Activated CD8-positive, alpha-beta memory T cell treated with anti-CD3 and anti-CD28 coated beads, Interleukin-2, amount 10 ng/mL, durations not matched to agents 7 days and 5 days (primary cell): ENCODE measurements around the gene PLPP1. TPM values are rescaled to one million over a fixed set of nuclear protein-coding genes. Genes with fewer than 3 reads are reported as not detected.

Experiments
- ATAC-seq: fragments of 150-1000 bp; cut with Tn5 transposase; one replicate; pipeline ENCODE4 v1.10.0; 2021; ENCODE audit warnings: moderate library complexity
- CTCF ChIA-PET: fragments of 350-600 bp; sonication (Branson Sonifier 250); formaldehyde crosslinking; loops from one replicate; lab custom pipeline; 2021; ENCODE audit warnings: antibody characterized with exemption; lab: Charles Lee
- DNase-seq: peaks from one replicate; pipeline ENCODE4 v3.0.0-alpha.2; 2020
- H3K27ac Mint-ChIP-seq: one replicate; pipeline ENCODE4 v1.8.0; 2021; ENCODE audit warnings: mild to moderate bottlenecking, mixed read lengths
- H3K27me3 Mint-ChIP-seq: one replicate; pipeline ENCODE4 v1.8.0; 2021; ENCODE audit warnings: mixed read lengths
- H3K36me3 Mint-ChIP-seq: one replicate; pipeline ENCODE4 v1.8.0; 2021; ENCODE audit warnings: mild to moderate bottlenecking, mixed read lengths
- H3K4me1 Mint-ChIP-seq: one replicate; pipeline ENCODE4 v1.8.0; 2021; ENCODE audit warnings: mixed read lengths
- H3K4me3 Mint-ChIP-seq: one replicate; pipeline ENCODE4 v1.8.0; 2021; ENCODE audit warnings: mild to moderate bottlenecking, moderate library complexity, mixed read lengths
- H3K9me3 Mint-ChIP-seq: one replicate; pipeline ENCODE4 v1.8.0; 2022; ENCODE audit warnings: low read depth, mixed read lengths
- total RNA-seq, 2 experiments: library from RNA; stranded (reverse); gene quantifications; one replicate each; pipeline ENCODE4 v1.2.3, GENCODE V29; 2021

Gene PLPP1
- total RNA-seq, 2 experiments from 2014 or later: 7.1 to 31.2 TPM

- Mint-ChIP-seq H3K27ac (no peak overlapping the region), H3K4me1 (no peaks in the 10 kb centered on the region), H3K27me3 (no peaks in the 10 kb centered on the region), H3K9me3 (no peaks in the 10 kb centered on the region), H3K4me3 (no peak overlapping the region), H3K36me3 (no peaks in the 10 kb centered on the region)
- CTCF ChIA-PET: no interaction called here
- no peak for ATAC-seq
- DNase-seq: no peak
Measured at GRCh38 chr5:55450050-55450765, 84.6 kb downstream of the PLPP1 start.

- H3K36me3 Mint-ChIP-seq: no peaks in the 10 kb centered on the region
- H3K27me3 Mint-ChIP-seq: no peaks in the 10 kb centered on the region
- DNase-seq: no peak
- CTCF ChIA-PET: no interaction called here
- no peaks in the 10 kb centered on the region for H3K4me1 Mint-ChIP-seq
- no peaks in the 10 kb centered on the region for H3K9me3 Mint-ChIP-seq
- no peak overlapping the region for H3K4me3 Mint-ChIP-seq
- ATAC-seq: no peak
- H3K27ac Mint-ChIP-seq: no peak overlapping the region
Measured at GRCh38 chr5:55446640-55447351, 88.0 kb downstream of the PLPP1 start.

- H3K9me3 Mint-ChIP-seq: no peaks in the 10 kb centered on the region
- ATAC-seq: no peak
- no peak for DNase-seq
- no peaks in the 10 kb centered on the region for H3K36me3 Mint-ChIP-seq
- no peaks in the 10 kb centered on the region for H3K27me3 Mint-ChIP-seq
- H3K4me3 Mint-ChIP-seq: no peak overlapping the region
- H3K4me1 Mint-ChIP-seq: no peaks in the 10 kb centered on the region
- H3K27ac Mint-ChIP-seq: no peak overlapping the region
- CTCF ChIA-PET: no interaction called here
Measured at GRCh38 chr5:55445791-55446190, 89.0 kb downstream of the PLPP1 start.

GRCh38 chr5:55441954-55442353 is 92.8 kb downstream of the PLPP1 start:
- CTCF ChIA-PET: no interaction called here
- Mint-ChIP-seq H3K36me3 (peaks cover 3% of the 10 kb centered on the region), H3K4me3 (no peak overlapping the region), H3K27me3 (no peaks in the 10 kb centered on the region), H3K9me3 (no peaks in the 10 kb centered on the region), H3K4me1 (peaks cover 3% of the 10 kb centered on the region), H3K27ac (no peak overlapping the region)
- ATAC-seq: no peak
- no peak for DNase-seq

DNA sequence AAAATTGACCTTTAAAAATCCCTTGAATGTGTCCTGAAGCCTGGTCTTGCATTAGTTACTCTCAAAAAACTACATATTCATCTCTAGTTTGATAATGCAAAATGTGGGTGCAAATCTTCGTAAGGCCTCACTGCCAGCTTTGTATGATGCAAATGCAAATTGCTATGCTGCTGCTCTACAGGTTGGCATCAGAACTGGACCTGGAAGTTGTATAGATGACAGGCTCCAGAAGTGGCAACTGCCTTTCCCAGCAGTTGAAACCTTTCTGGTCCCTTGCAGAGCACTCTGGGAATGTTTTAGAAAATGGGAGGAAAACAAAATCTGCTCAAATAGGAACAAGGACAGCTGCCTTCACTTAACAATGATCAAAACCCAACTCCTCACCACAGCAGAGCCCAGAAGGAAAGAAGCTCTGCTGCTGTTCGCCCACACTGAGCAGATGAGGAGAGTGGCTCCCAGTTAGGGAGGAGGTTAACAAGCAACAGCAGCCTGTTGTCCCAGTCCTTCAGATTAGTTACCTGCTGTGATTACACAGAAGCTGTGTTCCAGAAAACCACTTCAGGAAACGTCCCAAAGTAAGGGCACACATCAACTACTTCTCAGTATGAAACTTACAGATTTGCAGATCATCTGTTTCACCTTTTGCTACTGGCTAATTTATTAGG is 93.5 kb downstream of the PLPP1 start:
- DNase-seq (no peak), ATAC-seq (no peak)
- H3K4me1 Mint-ChIP-seq: peaks cover 3% of the 10 kb centered on the region
- H3K27ac Mint-ChIP-seq: no peak overlapping the region
- no peaks in the 10 kb centered on the region for H3K27me3 Mint-ChIP-seq
- no peaks in the 10 kb centered on the region for H3K9me3 Mint-ChIP-seq
- H3K36me3 Mint-ChIP-seq: peaks cover 6% of the 10 kb centered on the region
- CTCF ChIA-PET: interaction anchor here (0.9 kb wide), 1 partner anchor 73 kb away, joined by 3 read pairs; no protein-coding TSS in a partner anchor
- H3K4me3 Mint-ChIP-seq: no peak overlapping the region

GRCh38 chr5:55440188-55440646 is 94.5 kb downstream of the PLPP1 start:
- CTCF ChIA-PET: interaction anchor here (0.9 to 1.2 kb wide), 2 partner anchors 72 to 120 kb away, joined by 3 read pairs; no protein-coding TSS in a partner anchor
- DNase-seq: no peak
- Mint-ChIP-seq H3K4me3 (no peak overlapping the region), H3K36me3 (peaks cover 9% of the 10 kb centered on the region), H3K27ac (no peak overlapping the region), H3K9me3 (peaks cover 3% of the 10 kb centered on the region), H3K4me1 (peaks cover 3% of the 10 kb centered on the region), H3K27me3 (no peaks in the 10 kb centered on the region)
- ATAC-seq: no peak

GRCh38 chr5:55438998-55439397 is 95.8 kb downstream of the PLPP1 start:
- no peak for DNase-seq
- Mint-ChIP-seq H3K36me3 (peaks cover 10% of the 10 kb centered on the region), H3K27me3 (no peaks in the 10 kb centered on the region), H3K4me3 (no peak overlapping the region), H3K4me1 (peaks cover 3% of the 10 kb centered on the region), H3K27ac (no peak overlapping the region), H3K9me3 (peaks cover 9% of the 10 kb centered on the region)
- ATAC-seq: no peak
- CTCF ChIA-PET: interaction anchor here (1.2 kb wide), 1 partner anchor 121 kb away, joined by 3 read pairs; no protein-coding TSS in a partner anchor

GRCh38 chr5:55437859-55438206 is 96.9 kb downstream of the PLPP1 start:
- CTCF ChIA-PET: no interaction called here
- H3K4me1 Mint-ChIP-seq: peaks cover 3% of the 10 kb centered on the region
- H3K9me3 Mint-ChIP-seq: peaks cover 9% of the 10 kb centered on the region
- H3K4me3 Mint-ChIP-seq: no peak overlapping the region
- ATAC-seq (no peak), DNase-seq (no peak)
- H3K27ac Mint-ChIP-seq: no peak overlapping the region
- H3K27me3 Mint-ChIP-seq: no peaks in the 10 kb centered on the region
- peaks cover 11% of the 10 kb centered on the region for H3K36me3 Mint-ChIP-seq

- ATAC-seq (no peak), DNase-seq (no peak)
- Mint-ChIP-seq H3K27me3 (no peaks in the 10 kb centered on the region), H3K9me3 (peaks cover 10% of the 10 kb centered on the region), H3K36me3 (peaks cover 15% of the 10 kb centered on the region), H3K27ac (no peak overlapping the region), H3K4me3 (no peak overlapping the region), H3K4me1 (peaks cover 3% of the 10 kb centered on the region)
- CTCF ChIA-PET: no interaction called here
Measured at GRCh38 chr5:55437452-55437851, 97.3 kb downstream of the PLPP1 start.

GRCh38 chr5:55432549-55432948 is 102.2 kb downstream of the PLPP1 start:
- no peak for ATAC-seq
- no peaks in the 10 kb centered on the region for H3K4me1 Mint-ChIP-seq
- CTCF ChIA-PET: no interaction called here
- no peaks in the 10 kb centered on the region for H3K27me3 Mint-ChIP-seq
- H3K4me3 Mint-ChIP-seq: no peak overlapping the region
- H3K27ac Mint-ChIP-seq: no peak overlapping the region
- peaks cover 53% of the 10 kb centered on the region for H3K36me3 Mint-ChIP-seq
- no peak for DNase-seq
- peaks cover 20% of the 10 kb centered on the region for H3K9me3 Mint-ChIP-seq

DNA sequence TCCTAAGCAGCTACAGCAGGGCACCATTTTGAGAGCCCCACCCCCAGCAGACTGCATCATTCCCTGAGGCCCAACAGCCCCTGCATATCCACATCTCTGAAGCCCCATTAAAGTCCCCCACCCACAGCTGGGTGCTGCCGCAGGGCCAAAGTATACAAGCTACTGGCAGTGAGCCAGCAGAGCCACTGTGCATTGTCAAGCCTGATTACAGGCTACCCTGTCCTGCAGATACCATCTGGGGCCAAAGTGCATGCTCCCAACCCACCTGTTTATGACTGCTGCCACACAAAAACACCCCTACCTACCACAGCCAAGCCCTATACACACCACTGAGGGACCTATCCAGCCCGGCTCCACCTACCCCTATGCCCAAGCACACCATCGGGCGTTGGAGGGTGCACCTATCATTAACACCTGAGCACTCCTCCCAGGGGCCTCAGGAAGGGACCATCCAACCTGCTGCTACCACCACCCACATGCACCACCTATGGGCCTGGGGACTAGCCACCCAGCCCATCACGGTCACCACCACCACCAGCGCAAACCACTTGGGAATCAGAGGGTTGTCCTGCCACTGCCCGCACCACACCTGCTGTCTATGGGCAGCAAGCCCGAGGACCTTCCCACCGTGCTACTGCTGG is 105.0 kb downstream of the PLPP1 start:
- Mint-ChIP-seq H3K4me3 (no peak overlapping the region), H3K9me3 (peaks cover 16% of the 10 kb centered on the region), H3K27me3 (no peaks in the 10 kb centered on the region), H3K4me1 (no peaks in the 10 kb centered on the region), H3K36me3 (peaks cover 61% of the 10 kb centered on the region), H3K27ac (no peak overlapping the region)
- CTCF ChIA-PET: no interaction called here
- no peak for ATAC-seq
- DNase-seq: no peak

DNA sequence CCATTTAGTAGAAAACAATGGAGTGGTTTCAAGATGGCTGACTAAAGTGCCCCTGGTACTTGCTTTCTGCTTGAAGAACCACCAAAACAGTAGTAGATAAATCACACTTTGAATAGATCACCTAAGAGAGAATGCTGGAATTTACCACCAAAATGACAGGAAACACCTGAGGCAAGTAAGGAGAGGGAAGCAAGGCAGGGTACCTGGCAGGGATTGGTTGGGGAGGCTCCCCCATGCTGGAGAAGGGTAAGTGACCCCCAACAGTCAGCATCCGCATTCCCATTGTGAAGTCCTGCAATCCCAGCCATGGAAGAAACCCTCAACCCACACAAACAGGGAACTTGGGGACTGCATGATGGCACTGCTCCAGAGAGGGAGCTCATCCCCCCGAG is 105.5 kb downstream of the PLPP1 start:
- ATAC-seq: no peak
- H3K9me3 Mint-ChIP-seq: peaks cover 11% of the 10 kb centered on the region
- DNase-seq: no peak
- H3K4me3 Mint-ChIP-seq: no peak overlapping the region
- peaks cover 65% of the 10 kb centered on the region for H3K36me3 Mint-ChIP-seq
- no peaks in the 10 kb centered on the region for H3K4me1 Mint-ChIP-seq
- no peaks in the 10 kb centered on the region for H3K27me3 Mint-ChIP-seq
- CTCF ChIA-PET: no interaction called here
- H3K27ac Mint-ChIP-seq: no peak overlapping the region

DNA sequence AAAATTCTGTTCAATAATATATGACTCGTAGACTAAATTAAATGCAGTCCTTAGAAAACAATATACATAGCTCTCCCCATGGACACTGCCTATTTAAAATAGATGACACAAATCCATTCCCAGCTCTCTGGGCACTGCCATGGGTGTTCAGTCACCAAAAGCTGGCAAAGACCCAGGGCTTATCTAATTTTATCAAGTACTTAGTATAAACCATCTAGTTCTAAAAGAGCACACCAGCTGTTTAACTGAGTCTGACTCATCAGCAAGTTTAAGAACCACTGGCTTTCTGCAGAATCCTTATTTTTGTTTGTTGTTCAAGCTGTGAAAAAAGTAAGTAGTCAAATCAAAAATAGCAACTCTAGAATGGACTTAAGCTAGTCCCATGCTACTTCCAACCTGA is 107.6 kb downstream of the PLPP1 start:
- DNase-seq: no peak
- Mint-ChIP-seq H3K36me3 (peaks cover 75% of the 10 kb centered on the region), H3K4me1 (peaks cover 3% of the 10 kb centered on the region), H3K4me3 (no peak overlapping the region), H3K27me3 (no peaks in the 10 kb centered on the region), H3K9me3 (peaks cover 9% of the 10 kb centered on the region), H3K27ac (no peak overlapping the region)
- CTCF ChIA-PET: interaction anchor here (0.6 kb wide), 1 partner anchor 100 kb away, joined by 4 read pairs; no protein-coding TSS in a partner anchor
- no peak for ATAC-seq
